ENCODE data around the gene DUSP1.
"Not testable (repeated sequence)": the region's sequence is repeated elsewhere in the genome, so short reads cannot be mapped to it uniquely, and the experiment has no call there.

The DUSP1 gene

GRCh38 chr5:172796306-172796705 lies 25.3 kb upstream of the DUSP1 start:
- no peak for DNase-seq

- no peak for DNase-seq
These were observed 24.5 kb upstream of the DUSP1 start for GRCh38 chr5:172795318-172795977.

GRCh38 chr5:172793577-172794488 lies 22.8 kb upstream of the DUSP1 start:
- DNase-seq: no peak

DNA sequence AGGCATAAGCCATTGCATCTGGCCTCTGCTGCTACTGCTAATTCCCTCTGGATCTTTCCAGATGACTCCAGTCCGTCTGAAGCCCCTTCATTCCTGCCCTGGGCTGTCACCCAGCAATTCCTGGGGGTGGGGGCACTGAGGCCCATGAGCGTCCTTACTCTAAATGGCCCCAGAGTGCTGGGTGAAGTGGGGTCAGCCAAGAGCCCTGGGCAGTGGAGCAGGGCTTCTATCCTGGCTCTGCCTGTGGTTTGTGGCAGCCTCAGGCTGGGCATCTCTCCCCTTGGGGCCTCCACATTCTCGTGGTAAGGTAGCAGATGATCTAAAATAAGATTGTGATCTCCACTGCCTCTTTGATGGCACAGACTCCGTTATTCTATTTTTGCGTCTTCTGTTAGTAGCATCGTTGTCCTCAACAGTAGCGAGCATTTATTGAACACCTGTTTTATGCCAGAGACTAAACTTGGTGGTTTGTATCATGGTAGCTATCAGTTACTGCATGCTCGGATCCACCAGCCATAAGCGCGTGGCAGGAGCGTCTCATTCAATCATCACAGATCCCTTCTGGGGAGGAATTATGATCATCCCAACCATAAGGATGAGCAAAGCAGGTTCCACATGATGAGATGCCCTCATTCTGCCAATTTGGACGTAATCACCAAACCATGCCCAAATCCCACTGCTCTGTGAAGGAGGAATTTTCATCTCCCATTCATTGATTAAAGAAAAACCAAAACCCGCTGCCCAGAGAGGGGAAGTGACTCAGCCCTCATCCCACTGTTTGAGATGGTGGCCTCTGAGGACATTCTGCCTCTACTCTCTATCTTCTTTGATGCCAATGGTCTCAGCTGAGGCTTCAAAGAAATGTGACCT lies 21.9 kb upstream of the DUSP1 start:
- DNase-seq: no peak

DNA sequence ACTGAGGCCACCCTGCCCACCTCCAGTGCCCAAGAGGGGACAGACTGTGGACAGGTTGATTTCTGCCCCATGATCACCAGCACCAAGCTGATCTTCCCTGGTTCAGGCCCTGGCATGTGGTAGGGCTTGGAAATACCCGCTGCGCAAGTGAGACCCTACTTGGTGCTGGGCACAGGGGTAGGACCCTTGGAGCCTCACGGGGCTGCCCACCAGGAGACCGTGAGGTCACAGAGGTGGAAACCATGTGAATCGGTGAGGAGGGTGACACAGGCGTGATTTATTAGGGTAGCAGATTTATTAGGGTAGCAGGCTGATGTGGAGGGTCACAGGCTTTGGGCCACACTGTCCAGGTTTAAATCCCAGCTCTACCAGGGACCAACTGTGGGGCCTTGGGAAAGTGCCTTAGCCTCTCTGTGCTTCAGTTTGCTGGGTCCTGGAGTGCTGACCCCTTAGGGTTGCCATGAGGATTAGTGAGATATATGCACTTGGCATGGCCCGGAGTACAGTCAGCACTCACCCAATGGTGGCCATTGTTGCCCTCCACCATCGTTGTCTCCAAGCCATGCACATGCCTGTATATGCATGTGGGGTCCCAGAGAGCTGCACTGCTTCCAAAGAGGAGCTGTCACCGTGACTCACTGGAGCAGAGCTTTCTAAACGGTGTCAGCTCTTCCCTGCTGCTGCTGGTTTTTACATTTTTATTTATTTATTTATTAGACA lies 20.9 kb upstream of the DUSP1 start:
- DNase-seq: no peak

GRCh38 chr5:172791286-172791685 lies 20.3 kb upstream of the DUSP1 start:
- DNase-seq: no peak

DNA sequence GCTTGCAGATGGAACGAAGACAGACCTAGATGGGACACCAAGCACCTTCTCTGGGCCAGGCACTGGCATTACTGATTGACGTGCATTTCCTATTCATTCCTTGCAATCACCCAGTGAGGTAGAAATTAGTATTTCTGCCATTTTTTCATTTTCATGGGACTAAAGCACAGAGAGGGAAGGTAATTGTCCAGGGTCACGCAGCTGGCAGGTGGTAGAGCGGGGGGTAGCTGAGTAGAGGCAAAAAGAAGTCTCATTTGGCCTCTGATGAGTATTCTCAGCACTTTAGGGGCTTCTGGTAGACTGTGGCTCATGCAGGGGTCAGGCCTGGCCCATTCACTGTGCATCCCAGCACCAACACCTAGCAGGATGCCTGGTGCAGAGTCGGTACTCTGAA lies 19.5 kb upstream of the DUSP1 start:
- DNase-seq: no peak

GRCh38 chr5:172789687-172790495 lies 18.9 kb upstream of the DUSP1 start:
- no peak for DNase-seq

DNA sequence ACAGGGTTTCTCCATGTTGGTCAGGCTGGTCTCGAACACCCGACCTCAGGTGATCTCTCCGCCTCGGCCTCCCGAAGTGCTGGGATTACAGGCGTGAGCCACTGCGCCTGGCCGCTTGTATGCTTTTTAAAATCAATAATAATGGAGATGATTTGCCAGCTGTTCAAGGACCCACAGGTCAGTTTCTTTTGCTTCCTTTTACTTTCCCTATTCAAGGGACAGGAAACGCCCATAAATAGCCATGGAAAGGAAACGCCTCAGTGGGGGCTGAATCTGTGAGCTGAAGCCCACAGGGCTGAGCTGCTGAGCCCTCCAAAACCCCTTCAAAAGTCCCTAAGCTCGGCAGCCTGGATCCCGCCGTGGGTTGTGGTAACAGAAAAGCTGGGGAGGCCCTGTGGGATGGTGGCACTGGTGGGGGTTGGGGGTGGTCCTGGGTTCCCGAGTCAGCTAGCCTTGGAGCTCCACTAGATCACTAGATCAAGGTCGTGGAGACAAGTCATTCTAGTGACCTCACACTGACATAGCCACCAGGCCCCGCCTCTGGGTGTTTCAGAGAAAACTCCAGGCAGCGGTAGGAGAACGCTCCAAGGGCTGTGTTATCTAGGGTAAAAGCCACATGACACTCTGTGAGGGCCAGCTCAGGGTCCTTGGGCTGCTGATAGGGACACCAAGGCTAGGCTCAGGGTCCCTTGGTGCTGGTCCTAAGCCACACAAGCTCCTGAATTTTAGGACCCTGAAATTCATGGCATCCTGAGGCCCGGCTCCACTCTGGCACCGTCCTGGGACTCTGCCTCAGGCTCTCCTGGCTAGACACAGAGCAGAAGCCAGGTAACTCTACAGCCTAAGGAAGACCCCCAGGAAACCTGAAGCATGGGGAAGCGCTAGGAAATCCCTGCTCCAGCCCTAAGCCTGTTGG lies 18.0 kb upstream of the DUSP1 start:
- DNase-seq: no peak

DNA sequence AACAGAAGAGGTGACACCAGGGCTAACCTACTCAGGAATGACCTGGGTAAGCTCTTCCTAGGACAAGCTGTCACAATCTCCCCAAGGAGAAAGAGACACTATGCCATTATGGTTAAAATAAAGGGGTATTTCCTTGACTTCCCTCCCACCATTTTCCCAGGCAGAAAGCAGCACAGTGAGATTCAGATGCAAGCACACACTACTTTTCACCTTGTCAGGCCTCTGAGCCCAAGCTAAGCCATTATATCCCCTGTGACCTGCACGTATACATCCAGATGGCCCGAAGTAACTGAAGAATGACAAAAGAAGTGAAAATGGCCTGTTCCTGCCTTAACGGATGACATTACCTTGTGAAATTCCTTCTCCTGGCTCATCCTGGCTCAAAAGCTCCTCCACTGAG lies 16.5 kb upstream of the DUSP1 start:
- DNase-seq: not testable (repeated sequence)

- no peak for DNase-seq
These were observed 15.9 kb upstream of the DUSP1 start for GRCh38 chr5:172786736-172787462.

GRCh38 chr5:172785429-172786088 lies 14.6 kb upstream of the DUSP1 start:
- DNase-seq: no peak

DNA sequence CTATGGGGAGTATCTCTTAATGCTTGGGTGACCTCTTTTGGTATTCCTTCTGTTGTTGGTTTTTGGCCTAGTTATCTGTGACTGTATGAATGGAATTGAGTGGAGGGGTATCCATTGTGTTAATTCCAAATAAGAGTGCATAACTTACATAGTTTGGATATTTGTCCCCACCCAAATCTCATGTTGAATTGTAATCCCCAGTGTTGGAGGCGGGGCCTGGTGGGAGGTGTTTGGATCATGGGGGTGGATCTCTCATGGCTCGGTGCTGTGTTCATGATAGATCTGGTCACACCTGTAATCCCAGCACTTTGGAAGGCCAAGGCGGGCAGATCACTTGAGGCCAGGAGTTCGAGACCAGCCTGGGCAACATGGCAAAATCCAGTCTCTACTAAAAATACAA lies 13.2 kb upstream of the DUSP1 start:
- DNase-seq: not testable (repeated sequence)

DNA sequence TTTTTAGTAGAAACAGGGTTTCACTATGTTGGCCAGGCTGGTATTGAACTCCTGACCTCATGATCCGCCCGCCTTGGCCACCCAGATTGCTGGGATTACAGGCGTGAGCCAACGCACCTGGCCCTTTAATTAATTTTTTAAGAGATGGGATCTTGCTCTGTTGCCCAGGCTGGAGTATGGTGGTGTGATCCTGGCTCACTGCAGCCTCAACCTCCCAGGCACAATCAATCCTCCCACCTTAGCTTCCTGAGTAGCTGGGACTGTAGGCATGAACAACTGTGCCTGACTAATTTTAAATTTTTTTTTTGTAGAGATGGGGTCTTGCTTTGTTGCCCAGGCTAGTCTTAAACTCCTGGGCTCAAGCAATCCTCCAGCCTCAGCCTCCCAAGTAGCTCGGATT lies 12.3 kb upstream of the DUSP1 start:
- DNase-seq: not testable (repeated sequence)

GRCh38 chr5:172782169-172783039 lies 11.4 kb upstream of the DUSP1 start:
- no peak for DNase-seq

DNA sequence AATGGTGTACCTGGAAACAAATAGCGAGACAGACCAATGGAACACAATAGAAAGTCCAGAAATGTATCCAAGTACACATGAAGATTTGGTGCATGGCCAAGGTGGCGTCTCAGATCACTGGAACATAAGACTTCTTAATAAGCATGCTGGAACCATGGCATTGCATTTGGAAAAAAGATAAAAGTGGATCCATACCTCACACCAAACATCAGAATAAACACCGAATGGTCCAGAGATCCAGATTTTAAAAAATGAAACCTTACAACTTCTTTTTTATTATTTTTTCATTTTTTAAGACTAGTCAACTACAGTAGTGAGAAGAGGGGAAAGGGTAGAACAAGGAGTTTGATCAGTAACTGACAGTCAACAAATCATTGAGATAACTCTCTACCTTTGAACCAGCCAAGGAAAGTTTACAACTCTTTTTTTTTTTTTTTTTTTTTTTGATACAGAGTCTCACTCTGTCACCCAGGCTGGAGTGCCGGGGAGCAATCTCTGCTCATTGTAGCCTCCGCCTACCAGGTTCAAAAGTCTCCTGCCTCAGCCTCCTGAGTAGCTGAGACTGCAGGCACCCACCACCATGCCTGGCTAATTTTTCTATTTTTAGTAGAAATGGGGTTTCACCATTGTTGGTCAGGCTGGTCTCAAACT lies 8.8 kb upstream of the DUSP1 start:
- no peak for DNase-seq

Measured in NCI-H526 (cell line).